ENCODE measurements around the gene KLHDC9. TPM values are rescaled to one million over a fixed set of nuclear protein-coding genes. Genes with fewer than 3 reads are reported as not detected.

KLHDC9 gene
- total and polyA plus RNA-seq, 2 donors (not counting 1 experiment from before 2014, with no cell fraction given), result 1.6 to 2.7 TPM

DNA sequence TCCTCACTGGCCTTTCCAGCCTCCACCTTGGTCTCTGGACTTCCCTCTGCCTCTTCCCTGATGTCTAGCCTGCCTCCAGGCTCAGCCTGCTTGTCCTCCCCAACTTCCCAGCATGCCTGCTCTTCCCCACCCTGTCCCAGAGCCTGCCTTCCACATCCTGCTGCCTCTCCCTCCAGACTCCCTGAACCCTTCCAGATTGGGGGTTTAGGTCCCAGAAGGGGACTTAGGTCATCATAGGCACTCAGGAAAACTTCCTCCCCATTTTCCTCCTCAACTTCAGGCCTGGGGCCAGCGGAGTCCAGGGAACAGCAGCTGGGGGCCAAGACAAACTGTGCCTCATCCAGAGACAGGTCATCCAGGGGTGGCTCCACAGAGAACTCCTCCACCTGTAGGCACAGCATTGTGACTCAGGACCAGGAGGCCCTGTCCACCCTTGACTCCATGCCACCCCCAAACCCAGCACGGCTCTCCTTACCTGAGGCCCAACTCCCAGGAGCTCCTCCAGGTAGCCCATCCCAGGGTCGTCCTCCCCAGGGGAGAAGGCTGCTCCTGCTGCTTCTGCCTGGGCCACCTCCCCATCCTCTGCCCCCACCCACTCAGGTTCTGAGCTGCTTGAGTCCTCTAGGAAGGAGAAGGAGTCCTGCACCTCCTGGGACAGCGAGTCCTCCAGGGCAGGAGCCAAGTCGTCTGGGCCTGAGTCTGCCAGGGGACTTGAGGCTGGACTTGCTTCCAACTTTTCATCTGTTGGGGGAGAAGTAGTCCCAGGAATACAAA, 49.0 kb upstream of the KLHDC9 start:
- 98% methylated on average over 5 of the region's 5 CpGs for WGBS (ENCODE audit: insufficient coverage)
- no peaks in the 10 kb centered on the region for H3K9me3 Mint-ChIP-seq (ENCODE audit: insufficient read depth)
- CTCF ChIA-PET, result interaction anchor here (0.5 to 10.4 kb wide), 2 partner anchors 12 to 21 kb away, joined by 4 to 127 read pairs; partner anchors contain the start of gene ARHGAP30

More for the DNA sequence above, 49.0 kb upstream of the KLHDC9 start:
- H3K27ac Mint-ChIP-seq, result peak overlapping the region; percentile 100
- Histone ChIP-seq H3K4me3 (ENCODE audit: control extremely low read depth in 1 of 5, extremely low read depth in 1 of 5, insufficient read depth in 1 of 5, low read depth in 2 of 5, low read length in 4 of 5) (no peak overlapping the region), H3K27me3 (replicated peaks in 1 of 4; ENCODE audit: control extremely low read depth in 1 of 4, control insufficient read depth in 3 of 4, insufficient read depth in 4 of 4, low read length in 3 of 4) (no peaks in the 10 kb centered on the region), H3K4me2 (replicated peaks; ENCODE audit: low read depth, low read length, poor library complexity, severe bottlenecking) (no peak overlapping the region), H2AFZ (ENCODE audit: insufficient read depth, low read depth, low read length, poor library complexity, severe bottlenecking) (no peak overlapping the region), H3K36me3 (replicated peaks in 1 of 2; ENCODE audit: control extremely low read depth in 1 of 2, control insufficient read depth in 1 of 2, extremely low read depth in 1 of 2, insufficient read depth in 2 of 2, low read length in 1 of 2) (peaks cover 3 to 67% of the 10 kb centered on the region in 2 experiments), H3K4me1 (ENCODE audit: control insufficient read depth in 2 of 2, insufficient read depth in 2 of 2, low read length in 2 of 2) (peaks cover 25 to 39% of the 10 kb centered on the region in 2 donors), H3K9ac (ENCODE audit: low read length) (no peak overlapping the region), H3K27ac (ENCODE audit: low read length in 2 of 2) (peak overlapping the region; percentile 25 to 99), H3K9me3 (ENCODE audit: control extremely low read depth in 1 of 3, control insufficient read depth in 2 of 3, insufficient read depth in 1 of 3, low read length in 2 of 3) (no peaks in the 10 kb centered on the region), H4K20me1 (ENCODE audit: control insufficient read depth, insufficient read depth, low read length, poor library complexity, severe bottlenecking) (peaks cover 20% of the 10 kb centered on the region), H3K79me2 (ENCODE audit: control insufficient read depth, insufficient read depth, low read length) (peaks cover 44% of the 10 kb centered on the region)
- H3K4me3 Mint-ChIP-seq, result peak overlapping the region; percentile 52
- H3K4me1 Mint-ChIP-seq, result peaks cover 42% of the 10 kb centered on the region
- ATAC-seq (ENCODE audit: low read depth), result no peak
- POLR2A ChIA-PET, result interaction anchor here (0.6 kb wide), 1 partner anchor 46 kb away, joined by 7 read pairs; no protein-coding TSS in a partner anchor
- TF ChIP-seq, protein P1, sequence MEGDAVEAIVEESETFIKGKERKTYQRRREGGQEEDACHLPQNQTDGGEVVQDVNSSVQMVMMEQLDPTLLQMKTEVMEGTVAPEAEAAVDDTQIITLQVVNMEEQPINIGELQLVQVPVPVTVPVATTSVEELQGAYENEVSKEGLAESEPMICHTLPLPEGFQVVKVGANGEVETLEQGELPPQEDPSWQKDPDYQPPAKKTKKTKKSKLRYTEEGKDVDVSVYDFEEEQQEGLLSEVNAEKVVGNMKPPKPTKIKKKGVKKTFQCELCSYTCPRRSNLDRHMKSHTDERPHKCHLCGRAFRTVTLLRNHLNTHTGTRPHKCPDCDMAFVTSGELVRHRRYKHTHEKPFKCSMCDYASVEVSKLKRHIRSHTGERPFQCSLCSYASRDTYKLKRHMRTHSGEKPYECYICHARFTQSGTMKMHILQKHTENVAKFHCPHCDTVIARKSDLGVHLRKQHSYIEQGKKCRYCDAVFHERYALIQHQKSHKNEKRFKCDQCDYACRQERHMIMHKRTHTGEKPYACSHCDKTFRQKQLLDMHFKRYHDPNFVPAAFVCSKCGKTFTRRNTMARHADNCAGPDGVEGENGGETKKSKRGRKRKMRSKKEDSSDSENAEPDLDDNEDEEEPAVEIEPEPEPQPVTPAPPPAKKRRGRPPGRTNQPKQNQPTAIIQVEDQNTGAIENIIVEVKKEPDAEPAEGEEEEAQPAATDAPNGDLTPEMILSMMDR (IDR thresholded peaks at IDR 0.05), result no peak
- TF ChIP-seq EZH2 (IDR thresholded peaks at IDR 0.05; ENCODE audit: borderline replicate concordance, insufficient read depth, low read depth, low read length, poor library complexity, severe bottlenecking), result no peak
- intact Hi-C loops (cut with micrococcal nuclease), result loop anchor here (10.0 kb wide), 3 partner anchors 54 to 1124 kb away; partner anchors contain the start of genes COPA, NCSTN and TAGLN2
- peak; percentile 18 for DNase-seq
- H3K27me3 Mint-ChIP-seq, result no peaks in the 10 kb centered on the region
